SW480 (cell line): ENCODE measurements around the gene SACS.

Source experiments
- DNase-seq: peaks from one replicate; pipeline ENCODE4 v3.0.0-alpha.2; 2016; ENCODE audit warnings: low spot score

SACS gene, protein sequence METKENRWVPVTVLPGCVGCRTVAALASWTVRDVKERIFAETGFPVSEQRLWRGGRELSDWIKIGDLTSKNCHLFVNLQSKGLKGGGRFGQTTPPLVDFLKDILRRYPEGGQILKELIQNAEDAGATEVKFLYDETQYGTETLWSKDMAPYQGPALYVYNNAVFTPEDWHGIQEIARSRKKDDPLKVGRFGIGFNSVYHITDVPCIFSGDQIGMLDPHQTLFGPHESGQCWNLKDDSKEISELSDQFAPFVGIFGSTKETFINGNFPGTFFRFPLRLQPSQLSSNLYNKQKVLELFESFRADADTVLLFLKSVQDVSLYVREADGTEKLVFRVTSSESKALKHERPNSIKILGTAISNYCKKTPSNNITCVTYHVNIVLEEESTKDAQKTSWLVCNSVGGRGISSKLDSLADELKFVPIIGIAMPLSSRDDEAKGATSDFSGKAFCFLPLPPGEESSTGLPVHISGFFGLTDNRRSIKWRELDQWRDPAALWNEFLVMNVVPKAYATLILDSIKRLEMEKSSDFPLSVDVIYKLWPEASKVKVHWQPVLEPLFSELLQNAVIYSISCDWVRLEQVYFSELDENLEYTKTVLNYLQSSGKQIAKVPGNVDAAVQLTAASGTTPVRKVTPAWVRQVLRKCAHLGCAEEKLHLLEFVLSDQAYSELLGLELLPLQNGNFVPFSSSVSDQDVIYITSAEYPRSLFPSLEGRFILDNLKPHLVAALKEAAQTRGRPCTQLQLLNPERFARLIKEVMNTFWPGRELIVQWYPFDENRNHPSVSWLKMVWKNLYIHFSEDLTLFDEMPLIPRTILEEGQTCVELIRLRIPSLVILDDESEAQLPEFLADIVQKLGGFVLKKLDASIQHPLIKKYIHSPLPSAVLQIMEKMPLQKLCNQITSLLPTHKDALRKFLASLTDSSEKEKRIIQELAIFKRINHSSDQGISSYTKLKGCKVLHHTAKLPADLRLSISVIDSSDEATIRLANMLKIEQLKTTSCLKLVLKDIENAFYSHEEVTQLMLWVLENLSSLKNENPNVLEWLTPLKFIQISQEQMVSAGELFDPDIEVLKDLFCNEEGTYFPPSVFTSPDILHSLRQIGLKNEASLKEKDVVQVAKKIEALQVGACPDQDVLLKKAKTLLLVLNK (N-terminal part only)

DNA sequence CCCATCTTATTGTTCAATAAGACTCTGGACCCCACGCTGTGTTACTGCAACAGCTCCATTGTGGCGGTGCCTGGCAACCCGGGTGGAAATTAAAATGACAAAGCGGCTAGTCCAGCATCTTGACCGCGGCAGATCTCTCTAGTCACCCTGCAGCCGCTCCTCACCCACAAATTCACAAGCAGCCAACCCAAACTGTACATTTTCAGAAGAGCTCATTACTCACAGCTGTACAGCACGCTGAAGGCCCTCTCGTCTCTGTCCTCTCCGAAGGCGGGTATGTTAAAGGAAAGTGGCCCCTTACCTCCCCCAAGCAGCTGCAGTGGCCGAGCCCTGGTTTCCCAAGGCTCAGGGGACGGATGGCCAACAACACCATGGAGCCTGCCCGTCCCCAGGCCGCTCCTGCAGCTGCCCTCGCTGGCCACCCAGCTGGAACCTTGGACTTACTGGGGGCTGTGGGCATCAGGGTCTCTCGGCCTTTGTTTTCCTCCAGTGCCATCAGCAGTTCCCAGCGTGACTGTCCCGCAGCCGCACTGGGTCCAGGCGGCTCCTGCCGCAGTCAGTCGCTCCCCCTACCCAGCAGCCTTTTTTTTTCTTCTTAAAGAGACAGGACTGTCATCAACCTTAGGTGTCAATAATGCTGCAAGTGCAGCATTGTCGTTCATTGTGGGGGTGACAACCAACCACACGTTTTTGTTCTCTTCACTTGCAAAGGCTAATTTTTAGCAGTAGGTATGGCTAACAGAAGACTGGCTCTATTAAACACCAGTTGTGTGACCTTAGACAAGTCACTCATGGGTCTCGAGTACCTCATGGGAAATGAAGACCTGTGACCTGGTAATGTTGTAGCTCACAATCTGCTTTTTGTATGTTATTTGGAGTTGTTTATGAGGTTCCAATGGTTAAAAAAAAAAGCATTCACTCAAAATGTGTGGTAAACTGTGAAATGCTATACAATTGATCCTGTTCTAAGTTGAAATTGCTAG is at the start of gene SACS:
SACS (minus strand) TSS at position 532 of the 983 bp plus-strand sequence. CDS start 22,463 bp downstream, outside the sequence.
- DNase-seq = no peak

DNA sequence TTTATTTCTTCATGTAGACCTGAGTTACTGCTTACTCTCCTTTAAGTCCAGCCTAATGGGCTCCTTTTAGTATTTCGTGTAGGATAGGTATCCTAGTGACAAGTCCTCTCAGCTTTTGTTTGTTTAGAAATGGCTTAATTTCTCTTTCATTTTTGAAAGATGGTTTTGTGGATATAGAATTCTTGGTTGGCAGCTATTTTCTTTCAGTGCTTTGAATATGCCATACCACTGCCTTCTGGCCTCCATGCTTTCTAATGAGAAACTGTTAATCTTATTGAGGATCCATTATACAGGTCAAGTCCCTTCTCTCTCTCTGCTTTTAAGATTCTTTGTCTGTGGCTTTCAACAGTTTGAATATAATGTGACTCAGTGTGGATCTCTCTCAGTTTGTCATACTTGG is 46.8 kb upstream of the SACS start:
- no peak for DNase-seq

DNA sequence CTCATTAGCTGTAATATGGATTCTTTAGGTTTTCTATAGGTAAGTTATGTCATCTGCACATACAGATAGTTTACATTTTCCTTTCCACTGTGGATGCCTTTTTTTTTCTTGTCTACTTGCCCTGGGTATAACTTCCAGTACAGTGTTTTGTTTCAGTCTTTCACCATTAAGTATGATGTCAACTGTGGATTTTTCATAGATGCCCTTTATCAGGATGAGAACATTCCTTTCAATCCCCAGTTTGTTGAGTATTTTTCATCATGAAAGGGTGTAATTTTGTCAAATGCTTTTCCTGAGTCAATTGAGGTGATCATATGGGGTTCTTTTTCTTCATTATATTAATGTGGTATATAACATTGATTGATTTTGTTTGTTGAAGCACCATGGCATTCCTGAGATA is 43.6 kb upstream of the SACS start:
- no peak for DNase-seq

DNA sequence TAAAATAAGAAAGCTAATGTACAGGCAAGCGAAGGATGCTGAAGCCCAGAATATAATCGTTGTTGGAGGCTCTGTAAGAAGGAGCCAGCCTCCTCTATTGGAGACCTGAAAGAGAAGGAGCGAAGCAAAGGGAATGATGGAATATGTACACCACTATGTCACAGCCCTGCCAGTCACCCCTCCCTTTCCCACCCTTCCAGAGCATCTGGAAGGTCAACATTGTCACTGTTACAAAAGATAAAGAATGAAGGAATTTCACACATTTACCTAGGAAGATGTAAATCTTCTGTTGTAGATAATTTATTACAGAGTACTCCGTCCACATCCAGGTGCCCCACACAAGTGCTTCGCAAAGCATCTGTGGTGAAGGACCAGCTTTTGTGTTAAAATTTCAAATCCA is 39.7 kb upstream of the SACS start:
- DNase-seq = no peak

DNA sequence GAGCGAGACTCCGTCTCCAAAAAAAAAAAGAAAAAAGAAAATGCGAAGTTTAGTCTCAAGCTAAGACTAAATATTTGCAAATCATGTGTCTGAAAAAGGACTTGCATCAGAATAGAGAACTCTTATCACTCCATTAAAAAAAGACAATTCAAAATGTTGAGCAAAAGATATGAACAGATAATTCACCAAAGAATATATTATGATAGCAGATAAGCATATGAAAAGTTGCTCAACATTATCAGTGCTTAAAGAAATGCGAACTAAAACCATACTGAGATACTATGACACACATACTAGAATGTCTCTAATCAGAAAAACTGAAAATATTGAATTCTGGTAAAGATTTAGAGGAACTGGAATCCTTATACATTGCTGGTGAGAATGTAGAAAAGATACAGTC is 38.7 kb upstream of the SACS start:
- DNase-seq = no peak

DNA sequence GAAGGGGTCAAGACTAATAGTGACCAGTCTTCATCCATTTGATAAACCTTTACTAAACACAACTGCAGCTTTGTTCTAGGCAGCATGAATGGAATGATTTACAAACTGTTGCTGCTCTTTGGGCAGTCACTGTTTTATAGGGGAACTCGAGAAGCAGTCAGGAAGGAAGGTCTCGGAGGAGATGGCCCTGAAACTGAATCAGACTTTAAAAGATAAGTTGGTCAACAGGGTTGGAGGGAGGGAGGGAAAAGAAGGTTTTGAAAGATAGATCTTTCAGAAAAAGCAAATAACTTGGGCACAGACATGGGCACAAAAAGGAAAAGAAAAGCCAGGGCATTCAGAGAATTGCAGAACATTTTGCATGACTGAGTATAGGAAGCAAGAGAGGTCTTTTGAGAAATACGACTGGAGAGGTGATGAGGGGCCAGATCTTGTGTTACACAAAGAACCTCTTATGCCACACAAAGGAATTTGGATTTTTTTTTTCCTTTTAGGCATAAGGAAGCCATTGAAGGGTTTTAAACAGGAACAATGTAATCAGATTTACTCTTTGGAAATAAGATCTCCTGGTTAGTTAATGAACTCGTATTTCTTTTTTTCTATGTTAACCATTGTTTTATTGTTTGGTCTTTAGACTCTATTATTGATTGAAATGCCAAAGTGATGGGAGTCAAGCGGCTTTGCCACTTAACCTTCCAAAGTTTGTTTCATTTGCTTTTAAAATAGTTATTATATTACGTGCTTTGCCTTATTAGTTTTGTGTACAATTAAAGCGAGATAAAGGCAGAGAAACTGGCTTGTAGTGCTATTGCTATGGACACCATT is 37.5 kb upstream of the SACS start:
- DNase-seq = no peak

DNA sequence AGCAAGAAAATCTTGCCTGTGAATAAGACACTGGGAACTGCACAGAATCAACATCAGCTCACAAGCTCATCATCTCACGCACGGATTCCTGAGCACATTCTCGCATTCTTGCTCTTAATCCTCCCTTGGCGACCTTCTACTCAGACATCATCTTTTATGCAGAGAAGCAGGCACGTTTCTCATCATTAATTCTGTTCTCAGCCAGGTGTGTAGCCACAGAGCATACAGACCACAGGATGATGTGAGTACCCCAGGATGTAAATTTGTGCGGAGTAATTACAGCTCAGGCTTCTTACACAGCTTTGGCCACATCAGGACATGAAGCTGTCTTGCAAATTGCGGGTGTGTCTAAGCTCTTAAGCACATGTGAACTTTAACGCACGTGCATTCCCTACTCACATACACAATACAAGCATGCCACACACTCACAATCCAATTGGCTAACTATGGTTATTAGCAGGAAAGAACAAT is 36.5 kb upstream of the SACS start:
- DNase-seq = no peak

DNA sequence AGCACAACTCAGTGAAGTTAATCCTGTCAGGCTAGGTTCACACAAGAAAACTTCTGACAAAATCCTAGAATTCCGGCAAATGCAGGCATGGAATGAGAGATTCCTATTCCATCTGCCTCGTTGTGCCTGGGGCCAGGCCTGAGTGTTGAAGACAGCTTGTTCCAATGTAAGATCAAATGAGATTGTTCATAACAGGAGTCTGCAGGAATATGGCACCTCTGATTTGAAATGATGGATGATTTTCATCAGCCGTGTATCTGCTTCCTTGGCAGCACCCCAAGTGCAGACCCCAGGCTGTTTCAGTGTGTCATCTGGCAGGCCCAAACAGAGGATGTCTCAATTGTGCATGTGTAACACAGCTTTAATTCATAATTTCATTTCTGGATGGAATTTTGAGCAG is 35.3 kb upstream of the SACS start:
- no peak for DNase-seq

DNA sequence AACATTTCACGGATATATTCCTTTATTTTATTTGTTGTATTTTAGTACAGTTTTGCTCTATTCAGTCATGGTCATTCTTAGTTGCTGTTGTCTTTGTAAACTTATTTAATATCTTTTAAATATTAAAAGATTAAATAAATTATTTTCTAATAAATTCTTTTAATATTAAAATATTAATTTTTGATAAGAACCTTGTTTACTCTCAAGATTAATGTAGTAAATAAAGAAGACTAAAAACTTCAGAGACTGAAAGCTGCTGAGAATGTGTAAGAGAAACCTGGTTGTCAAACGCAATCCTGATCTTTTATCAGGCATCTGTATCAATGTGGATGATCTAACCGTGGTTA is 34.4 kb upstream of the SACS start:
- no peak for DNase-seq

DNA sequence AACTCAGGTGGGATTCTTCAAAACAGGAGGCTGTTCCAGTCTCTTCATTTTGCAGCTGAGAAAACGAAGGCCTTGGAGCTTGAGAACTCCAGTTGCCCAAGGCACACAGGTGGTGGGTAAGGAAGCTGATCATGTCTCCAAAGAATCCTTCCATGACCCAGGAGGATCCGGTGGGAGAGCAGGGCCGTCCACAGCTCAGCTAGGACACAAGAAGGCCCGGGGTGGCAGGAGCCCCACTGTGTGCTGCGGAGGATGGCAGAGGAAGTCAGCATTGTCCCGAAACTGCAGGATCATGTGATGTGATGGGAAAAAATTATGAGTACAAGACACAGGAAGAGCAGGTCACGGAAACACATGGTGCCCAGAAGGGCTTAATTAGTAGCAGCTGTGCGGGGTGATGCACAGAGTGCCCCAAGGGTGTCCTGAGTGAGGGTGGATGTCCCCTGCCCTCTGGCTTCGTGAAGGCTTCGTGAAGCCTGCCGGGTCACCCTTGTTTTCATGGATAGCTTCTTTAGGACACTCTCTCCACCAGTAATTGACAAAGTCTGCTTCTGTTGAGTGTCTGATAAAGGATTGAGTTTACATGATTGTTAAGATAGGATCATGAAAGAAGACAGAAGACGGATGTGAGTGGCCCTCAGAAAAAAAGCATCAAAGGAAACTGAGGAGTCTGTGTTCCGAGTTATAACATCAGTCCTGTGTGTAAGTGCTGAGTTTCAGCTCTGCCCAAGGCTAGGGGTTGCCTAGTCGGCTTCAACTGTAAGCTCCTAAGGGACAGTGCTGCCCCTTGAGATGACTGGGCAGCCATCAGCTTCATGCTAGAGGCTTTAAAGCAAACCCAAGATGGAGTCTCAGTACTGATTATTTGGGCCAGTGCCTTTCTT is 33.8 kb upstream of the SACS start:
- DNase-seq = no peak

DNA sequence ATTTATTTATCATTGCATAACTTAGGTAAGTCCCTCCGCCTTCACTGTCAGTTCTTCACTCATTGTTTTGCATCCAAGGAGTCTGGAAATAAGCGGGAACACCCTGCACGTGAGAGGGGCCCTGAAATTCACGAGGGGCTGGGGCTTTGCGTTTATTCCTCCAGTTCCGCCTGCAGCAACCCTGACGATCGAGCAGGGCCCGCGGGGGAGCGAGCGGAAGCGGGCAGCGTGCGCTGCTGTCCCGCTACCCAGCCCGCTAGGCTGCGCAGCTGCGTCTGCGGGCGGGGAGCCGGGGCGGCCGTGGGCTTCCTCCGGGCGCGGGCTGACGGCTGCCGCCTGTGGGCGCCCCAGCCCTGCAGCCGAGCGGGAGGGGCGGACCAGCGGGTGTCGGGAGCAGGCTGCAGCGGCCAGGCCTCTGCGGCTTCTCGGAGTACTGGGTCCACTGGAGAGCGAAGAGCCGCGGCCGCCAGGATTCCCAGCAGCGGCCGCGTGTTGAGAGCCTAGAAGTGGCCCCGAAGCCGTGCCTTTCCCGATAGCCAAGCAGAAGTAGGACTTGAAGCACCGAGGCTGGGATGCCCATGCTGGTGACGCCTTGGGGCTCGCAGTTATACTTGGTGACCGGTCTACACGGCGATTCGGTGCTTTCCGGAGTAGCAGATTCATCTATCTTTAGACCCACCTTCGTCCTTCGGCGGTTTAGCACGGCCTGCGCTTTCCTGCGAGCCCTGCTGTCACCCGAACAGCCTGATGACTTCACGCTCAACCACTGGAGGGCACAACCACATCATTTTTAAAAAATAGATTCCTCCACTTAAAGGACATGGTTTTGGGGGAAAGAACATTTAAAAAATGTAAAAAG is 32.9 kb upstream of the SACS start:
- peak; percentile 88 for DNase-seq

DNA sequence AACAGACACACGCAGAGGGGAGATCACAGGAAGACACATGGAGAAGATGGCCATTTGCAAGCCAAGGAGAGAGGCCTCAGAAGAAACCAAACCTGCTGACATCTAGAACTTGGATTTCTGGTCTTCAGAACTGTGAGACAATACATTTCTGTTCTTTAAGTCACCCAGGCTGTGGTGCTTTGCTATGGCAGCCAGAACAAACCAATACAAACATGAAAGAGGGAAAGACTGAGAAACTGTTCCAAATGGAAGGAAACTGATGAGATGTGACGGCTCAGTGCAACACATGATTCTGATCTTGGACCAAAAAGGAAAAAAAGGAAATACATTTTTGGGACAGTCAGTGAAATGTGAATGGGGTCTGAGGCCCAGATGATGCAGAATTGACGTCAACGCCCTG is 30.2 kb upstream of the SACS start:
- no peak for DNase-seq

DNA sequence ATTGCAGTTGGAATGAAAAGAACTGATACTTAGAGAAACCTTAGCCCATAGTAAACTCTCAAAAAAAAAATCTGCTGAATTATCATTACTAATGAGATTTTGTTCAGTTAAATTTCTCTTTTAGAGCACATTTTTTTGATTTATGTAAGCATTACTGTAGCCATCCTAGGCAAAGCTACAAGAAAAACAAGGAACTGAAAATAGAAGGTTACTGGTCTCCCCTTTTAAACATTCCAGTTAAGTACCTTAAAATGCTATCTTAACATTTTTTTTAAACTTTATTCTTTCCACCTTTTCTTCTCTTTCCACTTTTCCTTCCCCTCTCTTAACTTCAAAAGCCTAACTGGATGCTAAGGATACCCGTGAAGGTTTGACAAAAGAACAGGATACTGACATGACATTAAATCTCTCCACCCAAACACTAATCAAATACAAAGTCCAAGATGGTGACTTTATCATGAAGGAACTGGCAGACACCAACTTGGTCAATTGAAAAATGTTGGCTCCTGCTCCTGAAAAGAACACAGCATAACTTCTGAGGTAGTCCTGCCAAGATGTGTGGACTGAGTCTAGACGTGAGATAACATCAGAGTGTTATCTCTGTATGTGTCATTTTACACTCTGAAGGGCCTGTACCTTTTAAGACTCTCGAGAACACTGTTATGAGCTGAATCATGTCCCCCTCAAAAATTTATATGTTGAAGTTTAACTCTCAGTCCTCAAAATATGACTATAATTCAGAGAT is 29.5 kb upstream of the SACS start:
- no peak for DNase-seq

DNA sequence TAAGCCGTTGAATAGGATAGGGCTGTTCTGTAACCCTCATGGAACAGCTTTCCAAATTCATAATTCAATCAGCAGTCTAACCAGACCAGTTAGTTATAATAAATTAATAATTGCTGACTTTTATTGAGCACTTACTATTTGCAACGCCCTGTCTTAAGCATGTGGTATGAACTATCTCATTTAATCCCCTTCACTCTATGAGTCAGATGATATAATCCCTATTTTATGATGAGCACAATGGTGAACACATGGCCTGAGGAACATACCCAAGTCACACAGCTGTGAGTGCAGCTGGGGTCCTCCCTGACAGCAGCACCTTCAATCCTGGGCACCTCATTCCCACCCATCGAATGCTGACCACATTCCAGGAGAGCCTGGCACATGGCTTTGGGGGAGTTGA is 28.0 kb upstream of the SACS start:
- DNase-seq = no peak

DNA sequence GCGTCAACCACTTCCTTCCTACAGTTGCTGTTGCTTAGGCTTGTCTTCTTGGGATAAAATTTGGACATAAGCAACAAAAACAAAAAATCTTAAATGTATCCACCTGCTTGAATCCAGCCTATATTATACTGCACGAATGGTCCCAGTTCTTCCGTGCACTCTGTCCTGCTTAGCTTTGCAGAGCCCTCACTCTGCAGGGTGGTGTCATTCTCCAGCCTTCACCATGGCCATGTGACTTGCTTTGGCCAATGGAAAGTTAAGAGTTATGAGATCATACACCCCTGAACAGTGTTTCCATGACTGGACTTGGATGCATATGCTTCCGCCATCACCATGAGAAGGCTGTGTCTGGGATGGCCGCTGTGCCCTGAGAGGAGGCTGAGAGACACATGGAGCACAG is 27.4 kb upstream of the SACS start:
- DNase-seq = no peak

DNA sequence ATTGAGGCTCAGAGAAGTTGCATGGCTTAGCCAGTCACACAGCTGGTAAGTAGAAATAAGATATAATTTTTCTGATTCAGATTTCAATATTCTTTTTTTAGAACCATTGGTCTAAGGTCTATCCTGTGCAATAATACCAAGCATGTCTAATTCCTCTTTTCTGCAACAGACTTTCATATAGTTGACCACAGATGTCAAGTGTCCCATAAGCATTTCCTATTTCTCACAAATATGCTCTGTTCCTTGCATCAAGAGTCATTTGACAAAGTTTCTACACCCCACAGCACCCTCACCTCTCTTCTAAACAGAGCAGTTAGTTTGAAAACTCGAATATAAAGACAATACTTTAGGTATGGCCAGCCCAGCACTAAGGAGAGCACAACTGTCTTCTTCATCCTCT is 26.8 kb upstream of the SACS start:
- no peak for DNase-seq

DNA sequence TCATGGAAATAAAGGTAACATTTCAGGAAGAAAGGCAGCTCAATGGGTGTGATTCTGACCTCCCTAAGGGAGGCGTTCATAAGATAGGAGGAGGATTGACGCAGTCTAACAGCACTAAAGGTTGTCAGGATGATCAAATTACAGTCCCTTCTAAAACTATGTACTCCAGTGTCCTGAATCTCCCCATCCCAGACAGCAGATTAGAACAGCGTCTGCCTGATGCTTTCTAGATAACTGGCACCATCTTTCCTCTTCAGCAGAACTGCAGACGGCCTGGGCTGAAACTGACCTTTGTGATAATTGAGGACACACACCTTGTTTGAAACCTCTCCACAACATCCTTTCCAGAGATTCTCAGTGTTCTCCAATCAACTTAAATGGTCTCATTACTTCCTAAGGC is 25.5 kb upstream of the SACS start:
- no peak for DNase-seq
